ENCODE measurements around the gene PHYKPL.

DNA sequence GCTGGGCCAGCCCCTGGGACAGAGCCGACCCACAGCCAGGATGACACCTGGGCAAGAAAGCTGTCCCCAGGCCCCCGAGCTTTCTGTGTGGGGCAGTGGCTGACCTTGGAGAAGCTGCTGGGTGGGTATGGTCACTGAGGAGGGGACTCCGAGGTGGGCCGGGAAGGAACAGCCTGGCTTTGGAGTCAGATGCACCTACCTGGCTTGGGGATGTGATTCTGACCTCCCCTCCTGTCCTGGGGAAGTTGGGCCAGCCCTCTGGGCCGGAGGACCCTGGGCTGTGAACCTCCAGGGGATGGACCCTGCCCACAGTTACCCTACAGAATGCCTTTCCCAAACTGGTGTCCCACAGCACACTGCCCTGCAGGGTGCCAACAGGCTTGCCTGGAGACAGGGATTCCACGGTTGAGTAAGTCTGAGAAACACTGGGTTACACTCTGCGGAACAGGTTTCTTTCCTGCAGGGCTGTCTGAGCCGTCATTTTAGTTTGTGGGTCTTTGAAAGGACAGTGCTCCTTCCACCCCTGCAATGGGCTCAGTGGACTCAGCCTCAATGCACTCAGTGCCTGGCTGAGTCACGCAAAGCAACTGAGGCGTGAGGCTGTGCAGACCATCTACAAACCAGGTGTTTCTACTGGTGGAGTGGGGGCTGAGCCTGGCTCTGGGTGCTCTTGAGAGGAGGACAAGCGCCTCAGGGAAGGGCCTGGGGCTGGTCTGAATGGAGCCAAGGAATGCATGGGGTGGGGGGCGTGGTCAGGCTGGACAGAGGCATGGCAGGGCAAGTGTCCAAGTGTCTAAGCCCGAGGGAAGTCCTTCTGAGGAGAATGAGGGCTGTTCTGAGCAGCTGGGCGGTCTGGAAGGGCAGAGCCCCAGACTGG is 41.3 kb upstream of the PHYKPL start:
- no peak for TF ChIP-seq CTCF (IDR thresholded peaks at IDR 0.05; ENCODE audit: insufficient read depth, low read length)
- no peak for TF ChIP-seq GABPA (IDR thresholded peaks at IDR 0.05; ENCODE audit: low read depth)
